Measurements from ENCODE around the gene GPATCH1.

DNA sequence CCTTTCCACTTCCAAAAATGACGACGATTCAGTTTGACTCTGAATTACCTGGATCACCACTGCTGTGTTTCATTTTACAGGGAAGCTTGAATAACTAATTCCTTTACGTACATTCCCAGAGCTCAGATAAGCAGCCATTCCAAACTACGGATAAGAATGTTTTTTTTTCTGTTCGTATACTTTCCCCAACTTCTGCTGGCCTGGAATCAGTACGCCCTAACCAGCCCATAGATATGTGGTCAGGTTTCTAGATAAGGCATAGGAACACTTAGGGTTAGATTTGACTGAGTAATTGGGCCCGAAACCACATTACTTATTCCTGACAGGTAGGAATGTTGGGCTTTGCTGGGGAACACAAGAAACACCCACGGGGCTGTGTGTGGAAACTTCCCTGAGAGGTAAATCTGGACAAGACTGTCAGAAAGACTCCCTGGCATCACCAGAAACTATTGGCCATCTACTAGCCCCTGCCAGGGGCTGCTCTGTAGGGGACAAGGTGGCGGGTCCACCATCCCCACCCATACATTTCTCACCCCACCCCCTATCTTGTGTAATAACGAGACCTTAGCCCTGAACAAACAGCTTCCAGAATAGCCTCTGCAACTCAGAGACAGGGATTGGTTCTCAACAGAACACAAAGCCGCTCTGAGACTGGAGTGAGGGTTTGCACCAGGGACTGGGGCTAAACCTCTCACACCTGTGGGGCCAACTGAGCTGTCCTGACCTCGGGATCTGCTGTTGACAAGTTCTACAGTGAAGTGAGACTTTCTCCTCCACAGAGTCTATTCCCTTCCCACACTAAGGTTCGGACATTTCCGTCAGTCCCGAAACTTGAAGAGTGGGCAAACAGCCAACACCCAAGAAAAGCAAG, 31.9 kb upstream of the GPATCH1 start:
- TF ChIP-seq, protein P1, sequence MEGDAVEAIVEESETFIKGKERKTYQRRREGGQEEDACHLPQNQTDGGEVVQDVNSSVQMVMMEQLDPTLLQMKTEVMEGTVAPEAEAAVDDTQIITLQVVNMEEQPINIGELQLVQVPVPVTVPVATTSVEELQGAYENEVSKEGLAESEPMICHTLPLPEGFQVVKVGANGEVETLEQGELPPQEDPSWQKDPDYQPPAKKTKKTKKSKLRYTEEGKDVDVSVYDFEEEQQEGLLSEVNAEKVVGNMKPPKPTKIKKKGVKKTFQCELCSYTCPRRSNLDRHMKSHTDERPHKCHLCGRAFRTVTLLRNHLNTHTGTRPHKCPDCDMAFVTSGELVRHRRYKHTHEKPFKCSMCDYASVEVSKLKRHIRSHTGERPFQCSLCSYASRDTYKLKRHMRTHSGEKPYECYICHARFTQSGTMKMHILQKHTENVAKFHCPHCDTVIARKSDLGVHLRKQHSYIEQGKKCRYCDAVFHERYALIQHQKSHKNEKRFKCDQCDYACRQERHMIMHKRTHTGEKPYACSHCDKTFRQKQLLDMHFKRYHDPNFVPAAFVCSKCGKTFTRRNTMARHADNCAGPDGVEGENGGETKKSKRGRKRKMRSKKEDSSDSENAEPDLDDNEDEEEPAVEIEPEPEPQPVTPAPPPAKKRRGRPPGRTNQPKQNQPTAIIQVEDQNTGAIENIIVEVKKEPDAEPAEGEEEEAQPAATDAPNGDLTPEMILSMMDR (IDR thresholded peaks at IDR 0.05) = no peak
- no peak for TF ChIP-seq POLR2A (IDR thresholded peaks at IDR 0.05)

Measured in prostate gland (tissue), 2 donors.